H9 (cell line): ENCODE data around the gene C20orf144. TPM values are rescaled to one million over a fixed set of nuclear protein-coding genes. Genes with fewer than 3 reads are reported as not detected.
A peak's percentile ranks its signal among the peaks of the same experiment; 100 is the strongest.

Experiments
- DNase-seq: peaks from one replicate; pipeline ENCODE4 v3.0.0-alpha.2; 2017
- H2AFZ ChIP-seq: one replicate; pipeline ENCODE4 v1.6.1; 2013; ENCODE audit warnings: mild to moderate bottlenecking, low read length, control low read depth, moderate library complexity
- H2AK5ac ChIP-seq: 2 replicates; pipeline ENCODE4 v1.6.1; 2013; ENCODE audit warnings: low read length, control low read depth, mixed read lengths; ENCODE audit not compliant: insufficient read length
- H2BK120ac ChIP-seq: one replicate; pipeline ENCODE4 v1.6.1; 2013; ENCODE audit warnings: low read depth, mild to moderate bottlenecking, low read length, control low read depth, inconsistent platforms; ENCODE audit not compliant: poor library complexity, severe bottlenecking
- H2BK12ac ChIP-seq: 2 replicates; pipeline ENCODE4 v1.6.1; 2013; ENCODE audit warnings: low read length, control low read depth, mixed read lengths, low read depth; ENCODE audit not compliant: insufficient read length
- H2BK15ac ChIP-seq: 2 replicates; pipeline ENCODE4 v1.6.1; 2013; ENCODE audit warnings: low read depth, low read length, control low read depth
- H2BK20ac ChIP-seq: one replicate; pipeline ENCODE4 v1.6.1; 2013; ENCODE audit warnings: low read depth, mild to moderate bottlenecking, low read length, control low read depth, inconsistent platforms; ENCODE audit not compliant: poor library complexity, severe bottlenecking
- H2BK5ac ChIP-seq: 2 replicates; pipeline ENCODE4 v1.6.1; 2013; ENCODE audit warnings: low read length, control low read depth, mixed read lengths; ENCODE audit not compliant: insufficient read length
- H3K14ac ChIP-seq: 2 replicates; pipeline ENCODE4 v1.6.1; 2013; ENCODE audit warnings: low read length, control low read depth; ENCODE audit not compliant: insufficient read depth
- H3K18ac ChIP-seq: 2 replicates; pipeline ENCODE4 v1.6.1; 2013; ENCODE audit warnings: low read depth, mild to moderate bottlenecking, mixed read lengths, low read length, control low read depth; ENCODE audit not compliant: insufficient read length
- H3K23ac ChIP-seq: 2 replicates; pipeline ENCODE4 v1.6.1; 2013; ENCODE audit warnings: low read length, control low read depth, mixed read lengths, low read depth; ENCODE audit not compliant: insufficient read length
- H3K23me2 ChIP-seq: 2 replicates; pipeline ENCODE4 v1.6.1; 2013; ENCODE audit warnings: low read depth, mild to moderate bottlenecking, mixed read lengths, low read length, control low read depth; ENCODE audit not compliant: insufficient read length, poor library complexity, severe bottlenecking
- H3K27ac ChIP-seq: 2 replicates; pipeline ENCODE4 v1.5.1; 2013; ENCODE audit warnings: low read length, control low read depth, mixed read lengths, low read depth; ENCODE audit not compliant: insufficient read length
- H3K27me3 ChIP-seq: 2 replicates; pipeline ENCODE4 v1.6.1; 2013; ENCODE audit warnings: low read length, control low read depth, inconsistent platforms; ENCODE audit not compliant: insufficient read depth
- H3K4ac ChIP-seq: 2 replicates; pipeline ENCODE4 v1.6.1; 2013; ENCODE audit warnings: low read depth, mild to moderate bottlenecking, control low read depth, inconsistent platforms, low read length, moderate library complexity
- H3K4me1 ChIP-seq: 2 replicates; pipeline ENCODE4 v1.6.1; 2013; ENCODE audit warnings: low read length, control low read depth, inconsistent platforms; ENCODE audit not compliant: insufficient read depth
- H3K4me2 ChIP-seq: 2 replicates; pipeline ENCODE4 v1.6.1; 2013; ENCODE audit warnings: low read length, control low read depth, mixed read lengths; ENCODE audit not compliant: insufficient read length, insufficient read depth
- H3K56ac ChIP-seq: 2 replicates; pipeline ENCODE4 v1.6.1; 2013; ENCODE audit warnings: low read depth, mild to moderate bottlenecking, mixed read lengths, low read length, control low read depth; ENCODE audit not compliant: insufficient read length
- H3K79me1 ChIP-seq: 2 replicates; pipeline ENCODE4 v1.6.1; 2013; ENCODE audit warnings: low read depth, mild to moderate bottlenecking, moderate library complexity, low read length, control low read depth, inconsistent platforms; ENCODE audit not compliant: insufficient read depth, poor library complexity, severe bottlenecking
- H3K79me2 ChIP-seq: 2 replicates; pipeline ENCODE4 v1.6.1; 2013; ENCODE audit warnings: low read length, control low read depth, inconsistent platforms; ENCODE audit not compliant: insufficient read depth
- H3K9ac ChIP-seq: 2 replicates; pipeline ENCODE4 v1.6.1; 2013; ENCODE audit warnings: low read length, control low read depth, mixed read lengths; ENCODE audit not compliant: insufficient read length; ENCODE audit errors: extremely low read depth
- H3K9me3 ChIP-seq: one replicate; pipeline ENCODE4 v1.6.1; 2013; ENCODE audit warnings: low read depth, low read length, inconsistent platforms; ENCODE audit not compliant: control insufficient read depth
- H3T11ph ChIP-seq: one replicate; pipeline ENCODE4 v1.6.1; 2013; ENCODE audit warnings: mild to moderate bottlenecking, low read length, control low read depth, inconsistent platforms
- H4K20me1 ChIP-seq: one replicate; pipeline ENCODE4 v1.6.1; 2013; ENCODE audit not compliant: control insufficient read depth, insufficient read length, insufficient read depth
- H4K5ac ChIP-seq: 2 replicates; pipeline ENCODE4 v1.6.1; 2013; ENCODE audit warnings: low read depth, mild to moderate bottlenecking, mixed read lengths, low read length, control low read depth; ENCODE audit not compliant: insufficient read length
- H4K8ac ChIP-seq: replicated peaks from 2 replicates; pipeline ENCODE4 v1.6.1; 2013; ENCODE audit warnings: low read length, control low read depth, mixed read lengths, low read depth; ENCODE audit not compliant: insufficient read length
- H4K91ac ChIP-seq: 2 replicates; pipeline ENCODE4 v1.6.1; 2013; ENCODE audit warnings: low read depth, mild to moderate bottlenecking, moderate library complexity, mixed read lengths, low read length, control low read depth; ENCODE audit not compliant: insufficient read length
- H3K27ac Mint-ChIP-seq, 3 experiments: 2 replicates in 2 of 3; 3 replicates in 1 of 3; pipeline ENCODE4 v1.8.0; 2020 to 2021; ENCODE audit warnings: mixed read lengths in 3 of 3, mild to moderate bottlenecking in 1 of 3, moderate library complexity in 1 of 3
- H3K27me3 Mint-ChIP-seq: 2 replicates; pipeline ENCODE4 v1.8.0; 2021; ENCODE audit warnings: low read depth, mild to moderate bottlenecking, moderate library complexity, mixed read lengths
- H3K36me3 Mint-ChIP-seq, 3 experiments: 2 replicates in 2 of 3; 3 replicates in 1 of 3; pipeline ENCODE4 v1.8.0; 2020 to 2021; ENCODE audit warnings: low read depth in 3 of 3, mixed read lengths in 3 of 3; ENCODE audit not compliant: insufficient read depth in 1 of 3
- H3K4me1 Mint-ChIP-seq, 2 experiments: 2 replicates each; pipeline ENCODE4 v1.8.0; 2020; ENCODE audit warnings: mixed read lengths in 2 of 2
- H3K4me3 Mint-ChIP-seq, 2 experiments: 2 replicates in 1 of 2; 3 replicates in 1 of 2; pipeline ENCODE4 v1.8.0; 2020 to 2021; ENCODE audit warnings: mild to moderate bottlenecking in 2 of 2, mixed read lengths in 2 of 2, moderate library complexity in 1 of 2
- H3K9me3 Mint-ChIP-seq, 2 experiments: 2 replicates in 1 of 2; 3 replicates in 1 of 2; pipeline ENCODE4 v1.8.0; 2020; ENCODE audit warnings: mild to moderate bottlenecking in 2 of 2, mixed read lengths in 2 of 2, moderate library complexity in 1 of 2
- WGBS: extraction: QIAGEN DNeasy Blood & Tissue Kit; methylation state at CpG from one replicate; pipeline ENCODE4 v1.1.7; 2013; ENCODE audit warnings: missing lambda C conversion rate, low lambda C conversion rate, mixed read lengths; ENCODE audit not compliant: insufficient read length; ENCODE audit errors: extremely low coverage; 5-methylcytosine and 5-hydroxymethylcytosine counted together
- total RNA-seq: library from RNA; stranded (reverse); gene quantifications from 2 replicates; pipeline ENCODE4 v1.2.1, GENCODE V29; 2021
- TF ChIP-seq, protein P1 (sequence below): fragments of 200-600 bp; sonication (generic); conservative IDR thresholded peaks from 3 replicates; pipeline ENCODE4 v1.8.0; 2021; ENCODE audit warnings: antibody characterized with exemption, mild to moderate bottlenecking

The C20orf144 gene
- total RNA-seq, 1 experiment from 2014 or later: 0.26 TPM

DNA sequence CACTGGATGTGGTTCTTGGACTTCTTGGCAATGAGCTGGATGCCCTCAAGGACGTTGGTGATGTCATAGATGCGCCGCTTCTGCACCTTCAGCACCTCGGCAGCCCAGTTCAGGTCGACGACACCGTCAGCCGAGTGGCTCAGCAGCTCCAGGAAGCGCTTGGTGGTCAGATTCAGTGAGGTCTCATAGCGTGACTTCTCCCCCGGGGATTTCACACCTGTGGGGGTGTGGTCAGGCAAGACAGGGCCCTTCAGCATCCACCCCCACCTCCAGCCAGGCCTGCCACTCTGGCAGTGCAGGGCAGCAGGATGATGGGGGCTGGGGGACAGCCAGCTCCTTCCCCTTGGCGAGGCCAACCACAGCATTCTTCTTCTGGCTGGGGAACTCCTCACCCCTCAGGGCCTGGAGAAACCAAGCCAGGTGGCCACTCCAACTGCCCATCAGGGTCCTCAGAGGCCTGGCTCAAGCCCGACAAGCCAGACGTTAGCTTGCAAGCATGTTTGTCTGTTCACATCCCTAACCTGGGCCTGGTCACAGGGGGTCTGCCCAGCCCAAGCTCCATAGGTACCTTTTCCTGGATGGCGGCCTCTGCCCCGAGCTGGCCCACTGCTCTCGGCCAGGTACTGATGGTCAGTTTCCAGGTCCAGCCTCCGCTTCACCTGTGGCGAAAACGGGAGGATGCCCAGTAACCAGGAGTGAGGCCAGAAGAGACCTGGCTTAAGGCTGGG, 17.8 kb downstream of the C20orf144 start:
- no CpG with 5 or more reads among the region's 20 CpGs for WGBS
- Histone ChIP-seq H4K5ac (no peak overlapping the region), H3T11ph (no peak overlapping the region), H3K79me2 (peaks cover 7% of the 10 kb centered on the region; the same call in 1 of the 2 replicates), H3K14ac (no peak overlapping the region), H4K8ac (no peak overlapping the region), H3K56ac (no peak overlapping the region), H3K27me3 (no peaks in the 10 kb centered on the region), H3K18ac (no peak overlapping the region), H4K20me1 (no peaks in the 10 kb centered on the region), H3K9ac (no peak overlapping the region), H3K4ac (no peak overlapping the region), H3K4me1 (no peaks in the 10 kb centered on the region), H2BK15ac (no peak overlapping the region), H2BK5ac (no peak overlapping the region), H2AK5ac (no peak overlapping the region), H4K91ac (no peak overlapping the region), H3K23me2 (peaks cover 7% of the 10 kb centered on the region), H2BK20ac (no peak overlapping the region), H3K23ac (no peak overlapping the region), H3K27ac (no peak overlapping the region), H3K4me2 (no peak overlapping the region), H2BK120ac (no peak overlapping the region), H3K79me1 (no peaks in the 10 kb centered on the region), H2BK12ac (no peak overlapping the region), H3K9me3 (no peaks in the 10 kb centered on the region), H2AFZ (no peak overlapping the region)
- H3K4me3 Mint-ChIP-seq: no peak overlapping the region
- peaks cover 25% of the 10 kb centered on the region in 2 experiments for H3K4me1 Mint-ChIP-seq
- DNase-seq: no peak
- H3K27me3 Mint-ChIP-seq: no peaks in the 10 kb centered on the region; the same call in 1 of the 2 replicates
- TF ChIP-seq, protein P1, sequence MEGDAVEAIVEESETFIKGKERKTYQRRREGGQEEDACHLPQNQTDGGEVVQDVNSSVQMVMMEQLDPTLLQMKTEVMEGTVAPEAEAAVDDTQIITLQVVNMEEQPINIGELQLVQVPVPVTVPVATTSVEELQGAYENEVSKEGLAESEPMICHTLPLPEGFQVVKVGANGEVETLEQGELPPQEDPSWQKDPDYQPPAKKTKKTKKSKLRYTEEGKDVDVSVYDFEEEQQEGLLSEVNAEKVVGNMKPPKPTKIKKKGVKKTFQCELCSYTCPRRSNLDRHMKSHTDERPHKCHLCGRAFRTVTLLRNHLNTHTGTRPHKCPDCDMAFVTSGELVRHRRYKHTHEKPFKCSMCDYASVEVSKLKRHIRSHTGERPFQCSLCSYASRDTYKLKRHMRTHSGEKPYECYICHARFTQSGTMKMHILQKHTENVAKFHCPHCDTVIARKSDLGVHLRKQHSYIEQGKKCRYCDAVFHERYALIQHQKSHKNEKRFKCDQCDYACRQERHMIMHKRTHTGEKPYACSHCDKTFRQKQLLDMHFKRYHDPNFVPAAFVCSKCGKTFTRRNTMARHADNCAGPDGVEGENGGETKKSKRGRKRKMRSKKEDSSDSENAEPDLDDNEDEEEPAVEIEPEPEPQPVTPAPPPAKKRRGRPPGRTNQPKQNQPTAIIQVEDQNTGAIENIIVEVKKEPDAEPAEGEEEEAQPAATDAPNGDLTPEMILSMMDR: no peak
- H3K9me3 Mint-ChIP-seq: no peaks in the 10 kb centered on the region
- H3K27ac Mint-ChIP-seq: 0 out of 7 replicates have a peak overlapping the region, but pooled peaks of 1 of the 3 experiments have one; percentile 60
- H3K36me3 Mint-ChIP-seq: peaks cover 27 to 65% (median 41%) of the 10 kb centered on the region in 3 experiments; a peak in 6 of 7 replicates
